OCI-LY3 (cell line): ENCODE results near the gene SPATS2L.

Experiments used
- H2AFZ ChIP-seq: fragments of 200-600, 300-600 bp; shearing (Covaris generic); 2 replicates; pipeline ENCODE4 v1.6.0; 2014; ENCODE audit warnings: antibody characterized with exemption, low read depth, low read length
- H3K27ac ChIP-seq: fragments of 200-600, 300-600 bp; sonication (generic); 2 replicates; pipeline ENCODE4 v1.5.1; 2014; ENCODE audit warnings: mild to moderate bottlenecking, low read length, moderate library complexity, mixed read lengths
- H3K27me3 ChIP-seq: fragments of 200-600, 300-600 bp; sonication (generic); 2 replicates; pipeline ENCODE4 v1.6.1; 2014; ENCODE audit warnings: low read depth, low read length, mixed read lengths
- H3K36me3 ChIP-seq: fragments of 200-600, 300-600 bp; sonication (generic); replicated peaks from 2 replicates; pipeline ENCODE3; 2014; ENCODE audit warnings: low read depth, low read length, mixed read lengths
- H3K4me1 ChIP-seq: fragments of 300-600, 200-600 bp; sonication (generic); 2 replicates; pipeline ENCODE4 v1.6.1; 2014; ENCODE audit warnings: low read length, mixed read lengths
- H3K4me2 ChIP-seq: fragments of 200-600, 300-600 bp; sonication (generic); 2 replicates; pipeline ENCODE4 v1.6.1; 2014; ENCODE audit warnings: low read length, mixed read lengths
- H3K4me3 ChIP-seq: fragments of 300-600, 200-600 bp; sonication (generic); 2 replicates; pipeline ENCODE4 v1.5.1; 2014; ENCODE audit warnings: antibody characterized with exemption, mild to moderate bottlenecking, low read length, moderate library complexity
- H3K79me2 ChIP-seq: fragments of 300-600, 200-600 bp; shearing (Covaris generic); 2 replicates; pipeline ENCODE4 v1.6.1; 2014; ENCODE audit warnings: mild to moderate bottlenecking, low read length, mixed read lengths
- H3K9ac ChIP-seq: fragments of 300-600, 200-600 bp; shearing (Covaris generic); 2 replicates; pipeline ENCODE4 v1.6.0; 2014; ENCODE audit warnings: mild to moderate bottlenecking, low read length, moderate library complexity
- H3K9me3 ChIP-seq: fragments of 200-600, 300-600 bp; shearing (Covaris generic); 2 replicates; pipeline ENCODE4 v1.6.1; 2014; ENCODE audit warnings: low read length, mixed read lengths; ENCODE audit not compliant: insufficient read depth
- H4K20me1 ChIP-seq: fragments of 200-600, 300-600 bp; sonication (generic); 2 replicates; pipeline ENCODE4 v1.6.1; 2016; ENCODE audit warnings: low read length, mixed read lengths; ENCODE audit not compliant: insufficient read depth
- EZH2phosphoT487 ChIP-seq: fragments of 200-600 bp; shearing (Covaris generic); IDR thresholded peaks from 2 replicates; pipeline ENCODE4 v1.6.1; 2018; ENCODE audit warnings: antibody characterized with exemption, mixed run types, low read depth
- TF ChIP-seq, protein P1 (sequence below): fragments of 200-600, 300-600 bp; sonication (generic); IDR thresholded peaks from 2 replicates; pipeline ENCODE4 v1.5.1; 2014; ENCODE audit warnings: antibody characterized with exemption, low read length, low read depth

SPATS2L gene

DNA sequence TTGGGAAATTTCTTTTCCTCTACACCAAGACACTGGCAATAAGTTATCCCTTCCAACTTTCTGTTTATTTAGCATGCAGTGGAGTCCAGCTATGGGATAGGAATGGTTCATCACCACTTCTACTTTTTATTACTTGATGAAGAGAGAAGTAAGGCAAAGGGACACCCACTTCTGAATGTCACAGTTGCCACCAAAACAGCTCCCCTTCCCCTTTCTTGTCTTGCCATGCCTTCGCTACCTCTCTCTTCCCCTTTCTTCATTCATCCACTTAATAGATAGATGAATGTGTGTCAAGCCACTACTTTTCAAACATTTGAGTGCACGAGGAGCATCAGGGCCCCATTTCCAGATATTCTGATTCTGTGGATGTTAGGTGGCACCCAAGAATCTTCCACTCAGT, 143.8 kb downstream of the SPATS2L start:
- no peak for TF ChIP-seq EZH2phosphoT487
- TF ChIP-seq, protein P1, sequence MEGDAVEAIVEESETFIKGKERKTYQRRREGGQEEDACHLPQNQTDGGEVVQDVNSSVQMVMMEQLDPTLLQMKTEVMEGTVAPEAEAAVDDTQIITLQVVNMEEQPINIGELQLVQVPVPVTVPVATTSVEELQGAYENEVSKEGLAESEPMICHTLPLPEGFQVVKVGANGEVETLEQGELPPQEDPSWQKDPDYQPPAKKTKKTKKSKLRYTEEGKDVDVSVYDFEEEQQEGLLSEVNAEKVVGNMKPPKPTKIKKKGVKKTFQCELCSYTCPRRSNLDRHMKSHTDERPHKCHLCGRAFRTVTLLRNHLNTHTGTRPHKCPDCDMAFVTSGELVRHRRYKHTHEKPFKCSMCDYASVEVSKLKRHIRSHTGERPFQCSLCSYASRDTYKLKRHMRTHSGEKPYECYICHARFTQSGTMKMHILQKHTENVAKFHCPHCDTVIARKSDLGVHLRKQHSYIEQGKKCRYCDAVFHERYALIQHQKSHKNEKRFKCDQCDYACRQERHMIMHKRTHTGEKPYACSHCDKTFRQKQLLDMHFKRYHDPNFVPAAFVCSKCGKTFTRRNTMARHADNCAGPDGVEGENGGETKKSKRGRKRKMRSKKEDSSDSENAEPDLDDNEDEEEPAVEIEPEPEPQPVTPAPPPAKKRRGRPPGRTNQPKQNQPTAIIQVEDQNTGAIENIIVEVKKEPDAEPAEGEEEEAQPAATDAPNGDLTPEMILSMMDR, result no peak
- H2AFZ ChIP-seq, result no peak overlapping the region
- no peaks in the 10 kb centered on the region for H3K79me2 ChIP-seq
- 0 out of 2 replicates have a peak, but pooled peaks cover 6% of the 10 kb centered on the region for H3K27me3 ChIP-seq
- H3K4me3 ChIP-seq, result no peak overlapping the region
- H4K20me1 ChIP-seq, result no peaks in the 10 kb centered on the region
- no peaks in the 10 kb centered on the region for H3K36me3 ChIP-seq
- no peaks in the 10 kb centered on the region for H3K9me3 ChIP-seq
- H3K27ac ChIP-seq, result no peak overlapping the region
- no peak overlapping the region for H3K9ac ChIP-seq
- peak overlapping the region; percentile 15; the same call in 1 of the 2 replicates for H3K4me2 ChIP-seq
- peaks cover 36% of the 10 kb centered on the region for H3K4me1 ChIP-seq

DNA sequence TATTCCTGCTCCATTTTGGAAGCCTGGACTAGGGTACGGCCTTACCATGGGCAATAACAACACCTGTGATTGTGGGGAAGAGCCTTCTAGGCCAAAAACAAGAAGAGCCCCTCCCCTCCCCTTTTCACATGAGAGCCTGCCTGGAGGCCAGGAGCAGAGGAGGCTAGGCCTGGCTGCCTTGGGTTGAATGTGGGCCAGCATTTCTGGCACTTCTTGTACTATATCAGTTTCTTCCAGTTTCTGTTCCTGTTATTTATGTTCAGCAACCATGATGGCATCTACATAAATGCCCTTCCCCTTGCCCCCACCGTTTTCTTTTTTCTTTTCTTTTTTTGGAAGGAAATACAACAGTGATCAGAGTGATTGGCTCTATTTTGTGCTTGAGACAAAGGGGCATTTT, 145.0 kb downstream of the SPATS2L start:
- H3K9me3 ChIP-seq, result no peaks in the 10 kb centered on the region
- no peak overlapping the region for H3K27ac ChIP-seq
- peaks cover 7% of the 10 kb centered on the region; the same call in 1 of the 2 replicates for H4K20me1 ChIP-seq
- H3K4me3 ChIP-seq, result no peak overlapping the region
- peaks cover 48% of the 10 kb centered on the region for H3K4me1 ChIP-seq
- TF ChIP-seq, protein P1, result no peak
- TF ChIP-seq EZH2phosphoT487, result no peak
- no peaks in the 10 kb centered on the region for H3K79me2 ChIP-seq
- H3K27me3 ChIP-seq, result peaks cover 8% of the 10 kb centered on the region; the same call in 1 of the 2 replicates
- H2AFZ ChIP-seq, result no peak overlapping the region
- H3K36me3 ChIP-seq, result no peaks in the 10 kb centered on the region
- no peak overlapping the region for H3K9ac ChIP-seq
- peak overlapping the region; percentile 27 for H3K4me2 ChIP-seq

DNA sequence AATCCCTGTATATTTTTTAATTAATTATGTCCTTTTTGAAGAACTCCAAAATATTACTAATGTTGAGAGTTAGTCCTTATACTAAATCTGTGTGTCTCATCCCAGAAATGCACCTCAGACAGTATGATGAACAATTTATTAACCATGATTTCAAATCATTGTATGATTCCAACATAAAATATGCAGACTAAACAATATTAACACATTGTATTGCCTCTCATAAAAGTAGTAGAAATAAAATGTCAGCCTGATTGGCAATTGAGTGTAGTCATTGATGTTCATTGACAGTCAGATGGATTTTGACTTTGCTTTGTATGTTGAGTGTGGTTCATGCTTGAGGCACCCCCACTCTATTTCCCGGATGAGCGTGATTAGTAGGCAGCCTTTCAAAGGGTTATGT, 145.9 kb downstream of the SPATS2L start:
- peaks cover 54% of the 10 kb centered on the region for H3K4me1 ChIP-seq
- H3K9ac ChIP-seq, result no peak overlapping the region
- peaks cover 8% of the 10 kb centered on the region; the same call in 1 of the 2 replicates for H4K20me1 ChIP-seq
- H3K27me3 ChIP-seq, result peaks cover 17% of the 10 kb centered on the region
- H3K79me2 ChIP-seq, result no peaks in the 10 kb centered on the region
- H2AFZ ChIP-seq, result no peak overlapping the region
- TF ChIP-seq EZH2phosphoT487, result no peak
- TF ChIP-seq, protein P1, result no peak
- no peaks in the 10 kb centered on the region for H3K36me3 ChIP-seq
- H3K27ac ChIP-seq, result no peak overlapping the region
- H3K9me3 ChIP-seq, result no peaks in the 10 kb centered on the region
- H3K4me3 ChIP-seq, result no peak overlapping the region
- H3K4me2 ChIP-seq, result no peak overlapping the region

DNA sequence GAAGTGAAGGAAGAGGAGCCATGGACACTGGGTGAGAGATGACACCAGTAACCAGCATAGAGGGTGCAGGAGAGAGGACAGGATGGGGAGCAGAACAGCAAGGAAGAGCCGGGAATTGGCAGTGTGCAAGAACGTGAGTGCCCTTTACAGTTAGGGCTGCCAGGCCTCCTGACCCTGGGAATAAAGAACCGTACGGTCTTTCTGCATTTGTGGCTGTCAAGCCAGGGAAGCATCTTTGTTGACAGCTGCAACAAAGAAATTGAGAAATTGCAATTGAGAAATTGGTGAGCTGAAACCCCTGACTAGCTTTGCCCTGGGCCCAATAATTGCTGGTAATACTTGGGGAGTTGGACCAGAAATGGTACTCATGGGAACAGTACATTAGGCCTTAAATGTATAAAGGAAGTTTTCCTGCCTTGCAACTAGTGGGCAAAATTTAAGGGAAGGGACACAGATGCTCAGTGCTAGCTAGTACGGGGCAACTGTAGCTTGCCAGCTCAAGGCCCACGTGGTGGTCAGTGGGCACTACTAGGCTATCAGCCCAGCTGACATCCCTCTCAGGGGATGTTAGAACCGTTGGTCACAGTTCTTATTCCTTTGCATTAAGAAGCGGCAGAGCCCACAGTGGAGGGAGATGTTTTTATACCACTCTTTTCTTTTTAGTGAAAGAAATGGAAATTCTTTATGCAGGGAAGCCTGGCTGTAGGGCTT, 146.8 kb downstream of the SPATS2L start:
- Histone ChIP-seq H3K27me3 (peaks cover 25% of the 10 kb centered on the region), H3K4me1 (peaks cover 54% of the 10 kb centered on the region), H3K79me2 (no peaks in the 10 kb centered on the region), H2AFZ (no peak overlapping the region), H3K9me3 (no peaks in the 10 kb centered on the region), H4K20me1 (peaks cover 8% of the 10 kb centered on the region; the same call in 1 of the 2 replicates), H3K27ac (no peak overlapping the region), H3K9ac (no peak overlapping the region), H3K4me3 (no peak overlapping the region), H3K4me2 (no peak overlapping the region), H3K36me3 (no peaks in the 10 kb centered on the region)
- TF ChIP-seq, protein P1, result no peak
- no peak for TF ChIP-seq EZH2phosphoT487
